GM21515 (cell line): ENCODE data around the gene CEP152.
"Not testable (repeated sequence)": the region's sequence is repeated elsewhere in the genome, so short reads cannot be mapped to it uniquely, and the experiment has no call there.

Experiments
- ATAC-seq: cut with Tn5 transposase; IDR thresholded peaks from one replicate; pipeline ENCODE4 v1.9.1; 2021; ENCODE audit not compliant: unreplicated experiment

The CEP152 gene, protein sequence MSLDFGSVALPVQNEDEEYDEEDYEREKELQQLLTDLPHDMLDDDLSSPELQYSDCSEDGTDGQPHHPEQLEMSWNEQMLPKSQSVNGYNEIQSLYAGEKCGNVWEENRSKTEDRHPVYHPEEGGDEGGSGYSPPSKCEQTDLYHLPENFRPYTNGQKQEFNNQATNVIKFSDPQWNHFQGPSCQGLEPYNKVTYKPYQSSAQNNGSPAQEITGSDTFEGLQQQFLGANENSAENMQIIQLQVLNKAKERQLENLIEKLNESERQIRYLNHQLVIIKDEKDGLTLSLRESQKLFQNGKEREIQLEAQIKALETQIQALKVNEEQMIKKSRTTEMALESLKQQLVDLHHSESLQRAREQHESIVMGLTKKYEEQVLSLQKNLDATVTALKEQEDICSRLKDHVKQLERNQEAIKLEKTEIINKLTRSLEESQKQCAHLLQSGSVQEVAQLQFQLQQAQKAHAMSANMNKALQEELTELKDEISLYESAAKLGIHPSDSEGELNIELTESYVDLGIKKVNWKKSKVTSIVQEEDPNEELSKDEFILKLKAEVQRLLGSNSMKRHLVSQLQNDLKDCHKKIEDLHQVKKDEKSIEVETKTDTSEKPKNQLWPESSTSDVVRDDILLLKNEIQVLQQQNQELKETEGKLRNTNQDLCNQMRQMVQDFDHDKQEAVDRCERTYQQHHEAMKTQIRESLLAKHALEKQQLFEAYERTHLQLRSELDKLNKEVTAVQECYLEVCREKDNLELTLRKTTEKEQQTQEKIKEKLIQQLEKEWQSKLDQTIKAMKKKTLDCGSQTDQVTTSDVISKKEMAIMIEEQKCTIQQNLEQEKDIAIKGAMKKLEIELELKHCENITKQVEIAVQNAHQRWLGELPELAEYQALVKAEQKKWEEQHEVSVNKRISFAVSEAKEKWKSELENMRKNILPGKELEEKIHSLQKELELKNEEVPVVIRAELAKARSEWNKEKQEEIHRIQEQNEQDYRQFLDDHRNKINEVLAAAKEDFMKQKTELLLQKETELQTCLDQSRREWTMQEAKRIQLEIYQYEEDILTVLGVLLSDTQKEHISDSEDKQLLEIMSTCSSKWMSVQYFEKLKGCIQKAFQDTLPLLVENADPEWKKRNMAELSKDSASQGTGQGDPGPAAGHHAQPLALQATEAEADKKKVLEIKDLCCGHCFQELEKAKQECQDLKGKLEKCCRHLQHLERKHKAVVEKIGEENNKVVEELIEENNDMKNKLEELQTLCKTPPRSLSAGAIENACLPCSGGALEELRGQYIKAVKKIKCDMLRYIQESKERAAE (N-terminal part only)

DNA sequence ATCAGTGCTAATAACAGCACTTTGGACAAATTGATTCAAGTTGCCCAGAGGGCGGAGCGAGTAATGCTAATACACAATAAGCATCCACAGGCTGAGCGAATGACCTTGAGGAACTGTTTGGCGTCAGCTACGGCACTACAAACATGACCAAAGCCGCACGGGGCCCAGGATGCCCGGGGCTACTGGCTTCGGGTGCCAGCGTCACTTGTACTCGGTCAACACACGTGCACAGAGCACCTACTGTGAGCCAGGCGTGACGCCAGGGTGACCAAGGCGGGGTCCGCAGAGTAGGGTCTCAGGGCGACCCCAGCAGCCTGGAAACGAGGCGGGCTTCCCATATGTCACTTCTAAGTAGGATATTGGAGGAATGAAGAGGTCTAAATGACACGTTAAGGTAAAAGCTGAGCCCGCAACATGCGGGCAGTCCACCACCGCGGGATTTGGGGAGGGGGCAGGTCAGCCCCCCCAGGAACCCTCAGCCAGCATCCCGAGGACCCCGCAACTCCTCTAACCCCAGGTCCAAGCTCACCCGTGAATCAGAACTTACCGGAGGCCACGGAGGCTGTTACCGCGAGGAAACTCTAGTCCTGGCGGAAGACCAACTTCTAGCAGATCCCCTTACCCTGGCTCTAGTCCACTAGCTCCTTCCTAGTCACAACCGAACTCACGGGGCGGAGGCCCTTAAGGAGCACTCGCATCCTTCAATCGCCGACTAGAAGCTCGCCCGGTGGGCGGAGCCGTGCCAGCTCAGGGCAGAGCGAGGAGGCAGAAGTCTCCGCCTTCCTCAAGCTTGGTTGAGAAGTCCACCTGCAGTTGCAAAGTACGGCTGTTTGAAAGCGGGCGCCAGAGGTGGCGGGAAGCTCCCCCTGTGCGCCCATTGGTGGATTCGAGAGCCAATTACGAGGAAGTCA, at the start of gene CEP152:
TSS of gene CEP152 (minus strand) at position 656 of the 911 bp plus-strand sequence. CDS start 5,420 bp downstream, outside the sequence.
- peak; percentile 97 for ATAC-seq

GRCh38 chr15:48859426-48859825, 48.6 kb upstream of the CEP152 start:
- no peak for ATAC-seq

- no peak for ATAC-seq
Observed at GRCh38 chr15:48858401-48858800, 47.5 kb upstream of the CEP152 start.

GRCh38 chr15:48856942-48857341, 46.1 kb upstream of the CEP152 start:
- ATAC-seq = no peak

DNA sequence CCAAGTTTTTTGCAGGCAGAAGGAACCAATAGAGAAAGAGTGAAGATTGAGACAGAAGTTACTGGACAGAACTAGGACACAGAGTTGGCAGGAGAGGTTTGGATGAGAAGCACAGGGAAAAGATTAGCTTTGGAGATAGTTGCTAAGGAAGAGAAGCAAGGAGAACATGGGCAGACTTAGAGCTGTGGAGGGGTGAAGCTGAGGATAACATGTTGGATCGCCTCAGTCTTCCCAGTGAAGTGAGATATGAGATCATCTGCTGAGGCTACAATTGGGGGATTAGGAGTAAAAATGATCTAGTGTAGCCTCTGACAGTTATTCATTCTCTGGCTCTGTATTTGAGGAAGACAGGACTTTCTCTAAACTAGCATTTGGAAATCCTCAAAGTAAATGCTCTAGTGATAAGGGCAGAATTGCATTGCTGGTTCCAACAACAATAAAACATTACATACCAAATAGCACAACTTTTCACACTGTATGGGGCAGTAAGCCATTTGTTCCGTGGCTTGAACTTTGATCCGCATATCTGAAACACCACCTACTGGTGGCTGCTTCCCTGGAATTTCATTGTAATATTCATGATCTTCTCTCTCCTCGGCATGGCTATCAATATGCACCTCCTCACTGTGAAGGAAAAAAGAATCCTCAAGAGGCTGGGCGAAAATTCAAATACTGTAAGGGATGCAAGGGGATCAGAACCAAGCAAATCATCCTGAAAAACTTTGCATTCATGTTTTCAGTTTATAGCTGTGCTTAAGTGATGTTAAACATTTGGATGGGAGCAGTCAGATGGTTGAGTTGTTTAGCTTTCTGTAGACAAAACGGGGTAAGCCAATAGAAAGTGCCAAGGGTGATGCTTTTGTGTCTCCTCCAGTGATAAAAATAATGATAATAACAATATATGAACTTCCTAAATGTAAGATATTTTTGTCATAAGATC, 44.9 kb upstream of the CEP152 start:
- ATAC-seq = no peak

DNA sequence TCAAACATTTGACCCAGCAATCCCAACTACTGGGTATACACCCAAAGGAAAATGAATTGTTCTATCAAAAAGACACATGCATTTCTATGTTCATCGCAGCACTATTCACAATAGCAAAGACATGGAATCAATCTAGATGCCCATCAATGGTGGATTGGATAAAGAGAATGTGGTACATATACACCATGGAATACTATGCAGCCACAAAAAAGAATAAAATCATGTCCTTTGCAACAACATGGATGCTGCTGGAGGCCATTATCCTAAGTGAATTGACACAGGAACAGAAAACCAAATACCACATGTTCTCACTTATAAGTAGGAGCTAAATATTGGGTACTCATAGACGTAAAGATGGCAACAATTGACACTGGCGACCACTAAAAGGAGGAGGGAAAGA, 43.6 kb upstream of the CEP152 start:
- not testable (repeated sequence) for ATAC-seq

DNA sequence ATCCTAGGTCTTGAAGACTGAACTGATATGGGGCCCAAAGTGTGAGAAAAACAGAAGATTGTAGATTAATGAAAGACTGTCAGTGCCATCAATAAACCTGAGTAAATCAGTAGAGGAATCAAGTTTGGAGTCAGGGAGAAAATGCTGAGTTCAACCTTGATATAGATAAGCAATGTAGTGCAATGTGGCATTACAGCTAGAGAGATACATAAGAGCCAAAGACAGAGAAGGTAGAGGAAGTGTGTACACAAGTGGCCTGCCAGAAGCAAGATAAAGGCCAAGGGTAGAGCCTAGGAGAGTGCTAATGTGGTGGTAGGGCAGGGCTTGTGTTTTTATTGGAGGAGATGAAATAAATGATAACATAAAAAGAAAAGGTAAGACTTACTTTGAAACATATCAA, 41.1 kb upstream of the CEP152 start:
- ATAC-seq = no peak

DNA sequence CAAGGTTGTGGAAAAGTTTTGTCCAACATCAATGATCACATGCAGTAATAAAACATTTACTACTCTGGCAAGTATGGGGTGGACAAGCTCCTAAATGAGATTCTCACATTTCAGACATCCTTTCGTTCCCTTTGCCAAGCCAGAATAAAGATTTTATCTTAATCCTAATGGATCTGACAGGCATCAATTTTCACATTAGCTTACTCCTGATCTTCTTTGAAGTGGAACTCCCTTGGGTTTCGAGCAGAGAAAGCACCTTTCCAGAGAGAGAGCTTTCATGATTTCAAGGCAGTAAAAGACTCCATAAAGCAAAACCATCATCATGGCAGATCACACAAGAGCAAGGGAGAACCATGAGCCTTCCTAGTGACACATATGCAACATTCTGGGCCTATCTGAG, 39.8 kb upstream of the CEP152 start:
- no peak for ATAC-seq

GRCh38 chr15:48845123-48845522, 34.3 kb upstream of the CEP152 start:
- no peak for ATAC-seq

GRCh38 chr15:48842501-48842900, 31.6 kb upstream of the CEP152 start:
- no peak for ATAC-seq

- no peak for ATAC-seq
Observed at GRCh38 chr15:48834756-48835155, 23.9 kb upstream of the CEP152 start.

DNA sequence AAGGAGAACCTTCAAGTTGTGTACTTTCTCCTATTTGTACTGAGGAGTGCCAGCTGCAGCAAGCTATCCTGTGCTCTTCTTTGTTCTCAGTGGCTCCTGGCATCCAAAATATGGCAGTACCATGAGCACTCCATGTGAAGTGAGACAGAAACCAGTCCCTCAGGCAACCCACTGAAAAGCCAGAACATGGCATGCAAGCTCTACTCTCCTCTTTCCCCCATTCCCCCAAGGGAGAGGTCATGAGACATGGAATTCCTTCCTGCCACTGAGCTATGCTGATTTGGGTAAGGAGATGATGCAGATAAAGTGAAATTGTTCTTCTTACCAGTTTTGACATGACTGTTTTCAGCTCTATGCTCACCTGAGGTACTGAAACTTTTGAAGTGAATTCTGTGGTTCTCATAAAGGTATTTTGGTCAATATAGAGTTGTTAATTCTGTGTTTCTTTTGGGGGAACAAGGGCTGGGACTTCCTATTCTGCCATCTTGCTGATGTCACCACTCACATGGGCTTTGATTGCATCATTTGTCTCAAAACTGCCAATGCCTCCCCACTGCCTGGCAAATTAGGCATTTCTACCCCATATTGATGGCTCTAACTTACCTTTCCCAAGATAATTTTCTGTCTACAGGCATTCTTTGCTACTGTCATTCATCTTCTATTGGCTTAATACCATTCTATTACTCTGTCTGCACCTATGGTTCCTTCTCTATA, 22.8 kb upstream of the CEP152 start:
- no peak for ATAC-seq

GRCh38 chr15:48832648-48833047, 21.8 kb upstream of the CEP152 start:
- no peak for ATAC-seq

- no peak for ATAC-seq
Observed at GRCh38 chr15:48828906-48829305, 18.0 kb upstream of the CEP152 start.

- ATAC-seq = no peak
Observed at GRCh38 chr15:48828471-48828870, 17.6 kb upstream of the CEP152 start.

- ATAC-seq = no peak
Observed at GRCh38 chr15:48825075-48825474, 14.2 kb upstream of the CEP152 start.

DNA sequence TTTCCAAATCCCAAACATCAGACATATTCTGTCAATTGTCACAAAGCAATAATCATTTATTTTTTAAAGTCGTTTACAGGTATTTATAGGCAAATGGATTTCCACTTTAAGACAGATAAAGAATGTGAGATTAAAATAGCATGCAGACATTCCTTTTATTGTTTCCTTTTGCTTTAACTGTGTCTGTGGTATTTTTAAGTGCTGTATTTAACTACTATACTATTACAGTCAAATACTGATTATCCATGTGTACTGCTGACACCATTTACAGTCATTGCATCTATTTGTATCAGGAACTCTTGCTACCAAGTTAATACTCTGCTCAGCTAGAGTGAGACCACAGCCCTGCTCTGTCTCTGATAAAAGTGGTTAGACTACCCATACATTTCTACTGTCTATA, 12.8 kb upstream of the CEP152 start:
- no peak for ATAC-seq

- no peak for ATAC-seq
Observed at GRCh38 chr15:48823237-48823636, 12.4 kb upstream of the CEP152 start.
